Activated T-cell treated with anti-CD3 and anti-CD28 coated beads for 48 hours (primary cell): ENCODE data around the gene RRP7A.
"Not testable (repeated sequence)": the region's sequence is repeated elsewhere in the genome, so short reads cannot be mapped to it uniquely, and the experiment has no call there.

Experiments used
- DNase-seq: peaks from one replicate; pipeline ENCODE4 v3.0.0-alpha.2; 2020; ENCODE audit warnings: low read depth

The RRP7A gene

DNA sequence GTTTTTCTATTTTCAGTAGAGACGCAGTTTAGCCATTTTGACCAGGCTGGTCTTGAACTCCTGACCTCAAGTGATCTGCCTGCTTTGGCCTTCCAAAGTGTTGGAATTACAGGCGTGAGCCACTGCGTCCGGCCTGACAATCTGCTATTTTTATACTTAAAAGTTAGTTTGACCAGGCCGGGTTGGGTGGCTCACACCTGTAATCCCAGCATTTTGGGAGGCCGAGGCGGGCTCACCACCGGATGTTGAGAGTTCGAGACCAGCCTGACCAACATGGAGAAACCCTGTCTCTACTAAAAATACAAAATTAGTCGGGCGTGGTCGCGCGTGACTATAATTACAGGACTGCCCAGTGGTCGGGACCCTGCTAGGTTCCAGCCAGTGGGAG is 19.8 kb downstream of the RRP7A start:
- DNase-seq: not testable (repeated sequence)

GRCh38 chr22:42495533-42496141 is 24.0 kb downstream of the RRP7A start:
- not testable (repeated sequence) for DNase-seq

- DNase-seq: no peak
Observed at GRCh38 chr22:42493393-42493792, 26.2 kb downstream of the RRP7A start.

- DNase-seq: no peak
Observed at GRCh38 chr22:42492323-42492690, 27.3 kb downstream of the RRP7A start.

DNA sequence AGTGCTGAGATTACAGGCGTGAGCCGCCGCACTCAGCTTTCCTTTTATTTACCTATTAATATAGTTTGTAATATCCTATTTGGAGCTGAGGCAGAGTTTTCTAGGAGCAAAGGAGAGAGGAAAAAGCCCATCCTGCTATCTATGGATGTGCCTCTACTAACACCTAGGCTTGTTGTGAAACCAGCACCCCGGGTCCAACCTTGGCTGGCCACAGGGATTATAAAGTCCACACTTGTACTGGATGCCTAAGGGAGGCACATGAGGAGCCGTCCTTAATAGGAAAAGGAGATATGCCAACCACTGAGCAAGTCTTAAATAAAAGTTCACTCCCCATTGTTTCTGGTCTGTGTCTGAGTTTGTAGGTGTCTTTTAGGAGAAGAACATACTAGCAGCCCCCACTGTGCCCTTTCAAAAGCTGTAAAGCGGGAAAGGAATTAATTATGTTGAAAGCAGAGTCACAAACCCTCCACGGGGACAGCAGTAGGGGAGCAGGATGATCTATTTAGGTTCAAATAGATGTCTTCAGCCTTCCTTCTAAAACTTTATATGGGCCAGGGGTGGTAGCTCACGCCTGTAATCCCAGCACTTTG is 29.3 kb downstream of the RRP7A start:
- DNase-seq: no peak

DNA sequence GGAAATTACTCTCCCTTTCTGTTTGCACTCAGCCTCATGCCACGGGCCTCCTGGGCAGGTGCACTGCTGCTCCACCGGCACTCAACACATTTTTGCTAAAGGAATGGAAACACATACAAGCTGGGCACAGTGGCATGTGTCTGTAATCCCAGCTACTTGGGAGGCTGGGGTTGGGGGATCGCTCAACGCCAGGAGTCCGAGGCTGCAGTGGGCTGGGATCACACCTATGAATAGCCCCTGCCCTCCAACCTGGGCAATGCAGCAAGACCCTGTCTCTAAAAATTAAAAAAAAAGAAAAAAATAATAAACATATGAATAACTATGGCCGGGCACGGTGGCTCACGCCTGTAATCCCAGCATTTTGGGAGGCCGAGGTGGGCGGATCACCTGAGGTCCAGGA is 30.6 kb downstream of the RRP7A start:
- no peak for DNase-seq

GRCh38 chr22:42484506-42484905 is 35.1 kb downstream of the RRP7A start:
- no peak for DNase-seq

GRCh38 chr22:42483610-42484223 is 35.9 kb downstream of the RRP7A start:
- DNase-seq: not testable (repeated sequence)

DNA sequence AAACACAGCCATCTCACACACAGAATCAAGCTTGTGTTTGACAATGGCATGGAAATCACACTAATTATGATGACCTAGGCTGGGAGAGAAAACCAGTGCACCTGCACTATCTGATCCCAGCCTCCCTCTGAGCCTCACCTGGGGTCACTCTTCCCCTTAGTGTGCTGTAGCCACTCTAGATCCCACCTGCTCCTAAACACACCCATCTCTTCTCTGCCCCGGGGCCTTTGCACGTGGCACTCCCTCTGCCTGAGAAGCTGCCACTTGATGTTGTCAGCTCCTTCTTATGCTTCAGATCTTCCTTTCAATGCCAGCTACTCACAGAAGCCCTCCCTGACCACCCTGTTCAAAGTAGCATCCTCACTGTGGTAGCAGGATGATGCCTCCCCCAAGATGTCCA is 44.5 kb downstream of the RRP7A start:
- no peak for DNase-seq

- no peak for DNase-seq
Observed at GRCh38 chr22:42473484-42474193, 46.0 kb downstream of the RRP7A start.

DNA sequence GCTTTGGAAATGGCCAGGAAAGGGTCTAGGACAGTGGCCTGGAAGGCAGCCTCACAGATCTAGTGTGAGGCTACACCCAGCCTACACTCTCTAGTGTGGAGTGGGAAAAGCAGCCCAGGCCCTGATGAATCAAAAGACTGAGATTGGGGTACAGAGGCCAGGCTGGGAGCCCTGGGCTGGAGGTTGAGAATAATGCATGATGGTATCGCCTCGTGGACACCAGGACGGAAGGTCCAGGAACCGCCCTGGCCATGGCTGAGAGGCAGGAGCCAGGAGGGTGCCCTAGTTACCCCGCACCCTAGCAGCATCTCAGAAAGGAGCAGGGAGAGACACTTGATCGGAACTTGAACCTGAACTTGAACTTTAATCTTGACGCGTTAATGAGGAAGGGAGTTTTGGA is 46.9 kb downstream of the RRP7A start:
- no peak for DNase-seq

- DNase-seq: no peak
Observed at GRCh38 chr22:42471441-42471840, 48.2 kb downstream of the RRP7A start.

GRCh38 chr22:42470366-42471082 is 49.1 kb downstream of the RRP7A start:
- DNase-seq: no peak

DNA sequence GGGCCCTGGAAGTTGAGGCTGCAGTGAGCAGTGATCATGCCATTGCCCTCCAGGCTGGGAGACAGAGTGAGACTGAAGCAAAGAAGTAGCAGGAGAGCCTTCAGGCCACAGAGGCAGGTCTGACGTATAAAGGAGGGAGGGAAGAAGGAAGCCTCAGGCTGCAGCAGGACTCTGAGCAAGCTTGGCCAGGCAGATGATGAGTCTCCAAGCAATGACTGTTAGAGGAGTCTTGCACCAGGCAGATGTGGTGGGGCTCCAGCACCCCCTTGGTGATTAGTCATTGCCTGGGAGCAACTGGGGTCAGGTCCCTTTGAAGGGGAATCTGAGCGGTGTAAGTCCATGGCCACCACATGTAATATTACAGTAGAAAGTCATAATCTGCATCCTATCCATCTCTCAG is 50.8 kb downstream of the RRP7A start:
- no peak for DNase-seq

- no peak for DNase-seq
Observed at GRCh38 chr22:42462016-42462415, 57.6 kb downstream of the RRP7A start.

DNA sequence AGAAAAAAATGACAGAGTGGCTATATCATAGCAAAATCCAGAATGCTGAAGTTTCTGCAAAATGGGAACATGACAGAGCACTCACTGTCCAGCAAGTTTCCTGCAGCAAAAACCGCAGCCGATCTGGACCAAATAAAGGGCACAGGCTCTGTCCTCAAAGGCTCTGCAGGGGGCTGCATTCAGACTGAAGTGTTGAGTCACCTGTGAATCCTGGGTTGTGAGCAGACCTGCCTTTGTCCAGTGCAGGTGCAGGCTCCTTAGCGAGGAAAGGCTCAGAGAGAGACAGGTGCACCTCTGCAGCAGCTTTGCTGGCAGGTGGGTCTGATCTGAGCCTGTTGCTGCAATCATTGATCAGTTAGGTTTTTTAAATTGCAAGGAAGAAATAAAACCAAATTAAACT is 58.1 kb downstream of the RRP7A start:
- DNase-seq: no peak
